Muscle layer of colon (tissue), 2 donors: ENCODE results near the gene COPG1.

ENCODE experiments used
- H3K27ac ChIP-seq: one replicate; pipeline ENCODE4 v1.7.0; 2013; ENCODE audit warnings: low read depth, mild to moderate bottlenecking, low read length, moderate library complexity
- H3K27me3 ChIP-seq, 2 donors: one replicate each; pipeline ENCODE4 v1.7.0; 2013; ENCODE audit warnings: low read length in 2 of 2, mild to moderate bottlenecking in 2 of 2; ENCODE audit not compliant: insufficient read depth in 2 of 2, control insufficient read depth in 1 of 2
- H3K36me3 ChIP-seq: one replicate; pipeline ENCODE4 v1.7.0; 2013; ENCODE audit warnings: mild to moderate bottlenecking, low read length; ENCODE audit not compliant: insufficient read depth
- H3K4me1 ChIP-seq: one replicate; pipeline ENCODE4 v1.7.0; 2013; ENCODE audit warnings: mild to moderate bottlenecking, low read length; ENCODE audit not compliant: insufficient read depth
- H3K4me3 ChIP-seq, 2 donors: one replicate each; pipeline ENCODE4 v1.7.0; 2013; ENCODE audit warnings: low read length in 2 of 2, low read depth in 1 of 2, mild to moderate bottlenecking in 1 of 2, moderate library complexity in 1 of 2
- H3K9ac ChIP-seq: one replicate; pipeline ENCODE4 v1.7.0; 2013; ENCODE audit warnings: low read length
- H3K9me3 ChIP-seq: one replicate; pipeline ENCODE4 v1.7.0; 2013; ENCODE audit warnings: mild to moderate bottlenecking, low read length
- donor health status: abdominal sarcoma.
- donor health status: Adenocarcinoma of cecum.

Gene COPG1

GRCh38 chr3:129316248-129317013, 67.0 kb downstream of the COPG1 start:
- H3K4me3 ChIP-seq = peak overlapping the region; percentile 75 to 98
- peaks cover 6% of the 10 kb centered on the region for H3K36me3 ChIP-seq
- H3K27me3 ChIP-seq = no peaks in the 10 kb centered on the region
- H3K9me3 ChIP-seq = no peaks in the 10 kb centered on the region
- peak overlapping the region; percentile 98 for H3K27ac ChIP-seq
- H3K9ac ChIP-seq = peak overlapping the region; percentile 33
- H3K4me1 ChIP-seq = peaks cover 17% of the 10 kb centered on the region

DNA sequence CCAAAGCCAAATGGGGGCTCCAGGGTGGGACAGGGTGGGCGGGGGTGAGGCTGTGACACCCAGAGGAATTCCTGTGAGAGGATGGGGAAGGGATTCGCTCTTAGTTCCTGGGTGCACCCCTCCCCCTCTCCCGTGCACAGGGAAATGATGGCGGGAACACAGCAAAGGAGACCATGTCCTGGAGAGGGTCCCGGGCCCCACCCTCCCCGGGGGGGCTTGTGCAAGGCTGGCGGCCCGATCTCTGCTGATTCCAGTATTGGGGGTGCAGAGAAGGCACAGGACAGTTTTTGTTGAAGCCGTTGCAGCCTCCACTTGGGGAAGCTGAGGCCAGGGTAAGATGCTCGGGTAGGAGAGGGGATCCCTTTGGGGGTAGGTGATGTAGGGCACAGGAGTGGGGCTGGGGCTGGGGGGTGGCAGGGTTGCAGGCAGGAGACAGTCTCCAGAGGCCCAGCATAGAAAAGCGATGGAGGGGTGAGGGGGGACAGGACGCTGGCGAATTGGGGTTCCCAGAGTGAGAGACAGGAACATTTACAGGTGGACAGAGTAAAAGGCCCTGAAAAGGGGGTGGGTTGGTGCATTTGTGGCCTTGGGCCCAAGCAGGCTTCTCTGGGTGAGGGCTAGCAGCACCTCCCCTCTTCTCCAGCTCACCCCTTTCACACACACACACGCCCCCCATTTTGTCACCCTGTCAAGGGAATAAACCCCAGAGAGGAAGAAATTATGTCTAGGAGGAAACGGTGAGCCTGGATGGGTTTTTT, 67.8 kb downstream of the COPG1 start:
- H3K27me3 ChIP-seq = no peaks in the 10 kb centered on the region
- peak overlapping the region; percentile 6 for H3K9ac ChIP-seq
- peaks cover 17% of the 10 kb centered on the region for H3K4me1 ChIP-seq
- H3K27ac ChIP-seq = peak overlapping the region; percentile 98
- no peaks in the 10 kb centered on the region for H3K9me3 ChIP-seq
- H3K36me3 ChIP-seq = peaks cover 6% of the 10 kb centered on the region
- peak overlapping the region; percentile 75 to 98 for H3K4me3 ChIP-seq

DNA sequence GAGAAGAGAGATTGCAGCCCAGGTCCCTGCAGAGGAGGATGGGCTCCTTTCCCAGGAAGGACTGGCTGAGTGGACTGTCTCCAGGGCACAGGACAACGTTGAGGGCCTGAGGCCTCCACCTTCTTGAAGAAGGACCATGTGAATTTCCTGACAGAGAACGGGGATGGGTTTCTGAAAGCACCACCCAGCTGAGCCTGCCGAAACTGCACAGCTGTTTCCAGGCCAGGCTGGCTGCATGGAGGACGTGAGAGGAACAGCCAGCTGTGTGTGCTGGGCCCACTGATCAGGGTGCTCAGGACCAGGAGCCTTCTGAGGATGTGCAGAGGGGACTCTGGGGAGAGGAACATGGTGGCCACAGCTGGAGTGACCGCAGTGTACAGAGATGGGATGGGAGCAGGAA, 68.4 kb downstream of the COPG1 start:
- H3K36me3 ChIP-seq = peaks cover 6% of the 10 kb centered on the region
- H3K27me3 ChIP-seq = no peaks in the 10 kb centered on the region
- H3K9ac ChIP-seq = no peak overlapping the region
- no peak overlapping the region for H3K4me3 ChIP-seq
- H3K9me3 ChIP-seq = no peaks in the 10 kb centered on the region
- H3K27ac ChIP-seq = no peak overlapping the region
- peaks cover 17% of the 10 kb centered on the region for H3K4me1 ChIP-seq

DNA sequence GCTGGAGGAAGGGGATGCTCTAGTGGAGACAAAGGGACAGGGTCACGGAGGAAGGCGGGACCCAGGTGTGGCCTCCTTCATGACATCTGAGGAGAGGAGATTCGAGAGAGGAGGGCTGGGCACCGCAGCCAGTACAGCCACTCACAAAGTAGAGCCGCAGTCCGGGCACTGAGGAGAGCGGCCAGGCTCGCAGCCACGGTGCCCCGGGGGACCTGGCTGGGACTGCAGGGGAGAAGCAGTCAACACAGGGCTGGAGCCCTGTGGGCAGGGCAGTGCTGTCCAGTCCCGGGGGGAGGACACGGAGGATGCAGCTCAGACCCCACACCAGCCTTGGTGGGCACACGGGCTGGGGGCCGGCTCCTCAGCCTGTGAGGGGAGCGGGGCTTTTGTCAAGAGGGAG, 69.5 kb downstream of the COPG1 start:
- no peaks in the 10 kb centered on the region for H3K27me3 ChIP-seq
- H3K9me3 ChIP-seq = no peaks in the 10 kb centered on the region
- no peak overlapping the region for H3K4me3 ChIP-seq
- no peak overlapping the region for H3K27ac ChIP-seq
- H3K36me3 ChIP-seq = peaks cover 6% of the 10 kb centered on the region
- H3K9ac ChIP-seq = no peak overlapping the region
- peaks cover 13% of the 10 kb centered on the region for H3K4me1 ChIP-seq

- Histone ChIP-seq H3K4me1 (peaks cover 7% of the 10 kb centered on the region), H3K27ac (no peak overlapping the region), H3K27me3 (no peaks in the 10 kb centered on the region), H3K9ac (no peak overlapping the region), H3K36me3 (peaks cover 6% of the 10 kb centered on the region), H3K4me3 (no peak overlapping the region), H3K9me3 (no peaks in the 10 kb centered on the region)
These were observed 70.9 kb downstream of the COPG1 start for GRCh38 chr3:129320261-129320660.

DNA sequence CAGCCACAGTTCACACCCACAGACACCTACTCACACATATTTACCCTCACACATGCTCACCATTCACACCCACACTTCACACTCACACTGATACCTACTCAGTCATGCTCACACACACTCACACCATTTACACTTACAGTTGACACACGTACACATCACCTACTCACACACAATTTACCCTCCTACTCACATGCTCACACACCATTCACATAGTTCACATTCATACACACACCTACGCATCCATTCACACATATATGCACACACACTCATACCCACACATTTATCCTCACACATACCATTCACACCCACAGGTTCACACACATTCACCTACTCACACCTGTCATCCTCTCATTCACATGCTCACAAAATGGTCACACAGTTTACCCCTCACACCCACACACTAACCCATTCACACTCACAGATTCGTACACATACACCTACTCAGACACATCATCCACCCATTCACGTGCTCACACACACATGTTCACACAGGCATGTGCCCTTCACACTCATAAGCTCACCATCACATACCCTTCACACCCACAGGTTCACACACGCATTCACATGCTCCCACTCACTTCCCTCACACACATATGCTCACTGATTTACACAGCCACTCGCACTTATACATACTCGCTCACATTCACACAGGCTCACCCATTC, 71.5 kb downstream of the COPG1 start:
- Histone ChIP-seq H3K4me1 (peaks cover 7% of the 10 kb centered on the region), H3K9ac (no peak overlapping the region), H3K36me3 (peaks cover 6% of the 10 kb centered on the region), H3K9me3 (no peaks in the 10 kb centered on the region), H3K27ac (no peak overlapping the region), H3K4me3 (no peak overlapping the region), H3K27me3 (no peaks in the 10 kb centered on the region)

DNA sequence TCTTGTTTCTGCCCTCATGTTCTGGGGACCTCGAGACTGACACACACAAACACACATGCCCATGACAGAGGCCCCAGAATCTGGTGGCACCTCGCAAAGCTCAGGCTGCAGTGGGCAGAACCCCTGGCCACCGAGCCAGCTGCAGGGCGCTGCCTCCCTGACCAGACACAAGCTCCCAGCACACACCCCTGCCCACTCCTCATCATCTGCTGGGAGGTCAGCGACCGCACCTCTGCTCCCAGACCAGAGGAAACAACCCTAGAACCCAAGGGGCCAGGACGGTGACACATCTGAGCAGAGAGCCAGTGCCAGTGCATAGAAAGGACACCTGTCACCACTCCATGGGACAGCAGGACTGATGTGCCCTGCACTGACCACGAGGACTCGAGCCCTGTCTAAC, 72.5 kb downstream of the COPG1 start:
- Histone ChIP-seq H3K4me3 (no peak overlapping the region), H3K36me3 (peaks cover 6% of the 10 kb centered on the region), H3K27me3 (no peaks in the 10 kb centered on the region), H3K27ac (no peak overlapping the region), H3K9ac (no peak overlapping the region), H3K9me3 (no peaks in the 10 kb centered on the region), H3K4me1 (peaks cover 7% of the 10 kb centered on the region)

- H3K4me1 ChIP-seq = no peaks in the 10 kb centered on the region
- no peak overlapping the region for H3K27ac ChIP-seq
- H3K27me3 ChIP-seq = no peaks in the 10 kb centered on the region
- H3K9me3 ChIP-seq = no peaks in the 10 kb centered on the region
- peaks cover 6% of the 10 kb centered on the region for H3K36me3 ChIP-seq
- H3K4me3 ChIP-seq = no peak overlapping the region
- H3K9ac ChIP-seq = no peak overlapping the region
These were observed 74.4 kb downstream of the COPG1 start for GRCh38 chr3:129323651-129324294.

DNA sequence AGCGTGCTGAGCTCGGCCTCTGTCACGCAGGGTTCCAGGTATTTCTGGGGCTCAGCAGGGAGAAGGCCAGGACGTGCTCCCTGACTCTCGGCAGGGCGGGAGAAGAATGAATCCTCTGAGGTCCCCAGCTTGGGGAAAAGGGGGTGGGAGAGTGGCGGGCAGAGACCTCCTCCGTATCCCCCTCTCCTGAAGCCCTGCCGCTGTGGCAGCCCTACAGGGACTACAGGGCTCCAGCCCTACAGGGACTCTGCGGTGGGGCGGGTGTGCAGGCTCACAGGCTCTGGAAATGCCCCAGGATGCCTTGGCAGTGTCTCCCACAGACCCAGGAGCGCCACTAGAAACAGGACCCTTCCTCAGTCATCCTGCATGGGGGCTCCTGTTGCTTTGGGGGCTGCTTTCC, 75.4 kb downstream of the COPG1 start:
- Histone ChIP-seq H3K9me3 (no peaks in the 10 kb centered on the region), H3K27ac (no peak overlapping the region), H3K4me3 (no peak overlapping the region), H3K36me3 (peaks cover 6% of the 10 kb centered on the region), H3K27me3 (no peaks in the 10 kb centered on the region), H3K9ac (no peak overlapping the region), H3K4me1 (no peaks in the 10 kb centered on the region)

GRCh38 chr3:129325383-129325782, 76.0 kb downstream of the COPG1 start:
- Histone ChIP-seq H3K9me3 (no peaks in the 10 kb centered on the region), H3K36me3 (peaks cover 6% of the 10 kb centered on the region), H3K27ac (no peak overlapping the region), H3K4me1 (no peaks in the 10 kb centered on the region), H3K27me3 (no peaks in the 10 kb centered on the region), H3K9ac (no peak overlapping the region), H3K4me3 (no peak overlapping the region)

DNA sequence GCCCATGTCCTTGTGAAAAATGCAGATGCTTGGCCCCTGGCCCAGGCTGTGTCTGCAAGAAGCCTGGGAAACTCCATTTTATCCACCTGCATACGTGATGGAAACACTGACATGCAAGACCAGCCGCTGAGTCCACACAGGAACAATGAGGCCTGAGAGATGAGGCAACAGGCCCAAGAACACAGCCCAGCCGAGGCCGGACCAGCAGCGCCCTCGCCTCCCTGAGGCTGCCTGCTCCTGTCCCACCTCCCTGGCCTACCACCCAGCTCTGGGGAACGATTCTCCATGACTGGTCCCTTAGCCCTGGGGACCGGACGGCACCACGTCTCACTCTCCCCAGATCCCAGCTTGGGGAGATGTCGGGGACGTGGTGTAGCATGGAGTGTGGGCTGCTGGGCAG, 76.7 kb downstream of the COPG1 start:
- Histone ChIP-seq H3K4me3 (no peak overlapping the region), H3K4me1 (no peaks in the 10 kb centered on the region), H3K9ac (no peak overlapping the region), H3K9me3 (no peaks in the 10 kb centered on the region), H3K27me3 (no peaks in the 10 kb centered on the region), H3K36me3 (no peaks in the 10 kb centered on the region), H3K27ac (no peak overlapping the region)
